Measurements from ENCODE around the gene SEMA3F. TPM values are rescaled to one million over a fixed set of nuclear protein-coding genes. Genes with fewer than 3 reads are reported as not detected.

SEMA3F gene
- total and polyA plus RNA-seq, 4 donors, result 0.60 to 4.8 (median 2.1) TPM

- Histone ChIP-seq H3K4me1 (ENCODE audit: control insufficient read depth in 4 of 4, insufficient read depth in 4 of 4, low read length in 3 of 4) (peaks cover 22 to 82% (median 72%) of the 10 kb centered on the region in 4 donors), H3K9me3 (ENCODE audit: control insufficient read depth in 4 of 4, low read length in 3 of 4) (no peaks in the 10 kb centered on the region), H3K27me3 (ENCODE audit: control insufficient read depth in 4 of 4, insufficient read depth in 4 of 4, low read length in 3 of 4) (no peaks in the 10 kb centered on the region), H3K4me3 (ENCODE audit: low read depth in 1 of 3, low read length in 3 of 3) (no peak overlapping the region), H3K36me3 (ENCODE audit: control insufficient read depth in 4 of 4, insufficient read depth in 3 of 4, low read depth in 1 of 4, low read length in 3 of 4) (peaks cover 3 to 10% (median 6%) of the 10 kb centered on the region in 4 donors), H3K9ac (ENCODE audit: low read depth in 1 of 2, low read length in 2 of 2) (peak overlapping the region; percentile 40 to 69), H3K27ac (ENCODE audit: low read depth in 1 of 2, low read length in 2 of 2) (peak overlapping the region; percentile 70 to 75)
- no peak for TF ChIP-seq MAX (IDR thresholded peaks at IDR 0.05)
- no peak for TF ChIP-seq JUND (IDR thresholded peaks at IDR 0.05)
- TF ChIP-seq FOXA2 (IDR thresholded peaks at IDR 0.05), result no peak
- 72% methylated on average over 3 of the region's 3 CpGs for WGBS
- DNase-seq (ENCODE audit: low spot score), result no peak
Measured at GRCh38 chr3:50212971-50213370, 57.8 kb downstream of the SEMA3F start.

GRCh38 chr3:50213373-50213772 is 58.2 kb downstream of the SEMA3F start:
- WGBS, result 33% methylated on average over 12 of the region's 12 CpGs
- H3K27ac ChIP-seq (ENCODE audit: low read depth in 1 of 2, low read length in 2 of 2), result peak overlapping the region; percentile 70 to 77
- H3K9me3 ChIP-seq (ENCODE audit: control insufficient read depth in 4 of 4, low read length in 3 of 4), result no peaks in the 10 kb centered on the region
- no peak for DNase-seq (ENCODE audit: low spot score)
- TF ChIP-seq EGR1 (IDR thresholded peaks at IDR 0.05; ENCODE audit: low read depth in 2 of 2) (no peak), REST (IDR thresholded peaks at IDR 0.05) (no peak), JUND (IDR thresholded peaks at IDR 0.05) (no peak), TAF1 (conservative IDR thresholded peaks at IDR 0.05) (no peak), FOXA2 (IDR thresholded peaks at IDR 0.05) (no peak)
- no peak overlapping the region for H3K4me3 ChIP-seq (ENCODE audit: low read depth in 1 of 3, low read length in 3 of 3)
- no peaks in the 10 kb centered on the region for H3K27me3 ChIP-seq (ENCODE audit: control insufficient read depth in 4 of 4, insufficient read depth in 4 of 4, low read length in 3 of 4)
- H3K4me1 ChIP-seq (ENCODE audit: control insufficient read depth in 4 of 4, insufficient read depth in 4 of 4, low read length in 3 of 4), result peaks cover 21 to 83% (median 74%) of the 10 kb centered on the region in 4 donors
- peak overlapping the region; percentile 40 to 69 for H3K9ac ChIP-seq (ENCODE audit: low read depth in 1 of 2, low read length in 2 of 2)
- peaks cover 4 to 10% (median 6%) of the 10 kb centered on the region in 4 donors for H3K36me3 ChIP-seq (ENCODE audit: control insufficient read depth in 4 of 4, insufficient read depth in 3 of 4, low read depth in 1 of 4, low read length in 3 of 4)

GRCh38 chr3:50214824-50215223 is 59.7 kb downstream of the SEMA3F start:
- Histone ChIP-seq H3K4me1 (ENCODE audit: control insufficient read depth in 4 of 4, insufficient read depth in 4 of 4, low read length in 3 of 4) (peaks cover 17 to 86% (median 72%) of the 10 kb centered on the region in 4 donors), H3K4me3 (ENCODE audit: low read depth in 1 of 3, low read length in 3 of 3) (no peak overlapping the region), H3K9ac (ENCODE audit: low read depth in 1 of 2, low read length in 2 of 2) (no peak overlapping the region), H3K27ac (ENCODE audit: low read depth in 1 of 2, low read length in 2 of 2) (peak overlapping the region; percentile 44 to 77), H3K27me3 (ENCODE audit: control insufficient read depth in 4 of 4, insufficient read depth in 4 of 4, low read length in 3 of 4) (no peaks in the 10 kb centered on the region), H3K36me3 (ENCODE audit: control insufficient read depth in 4 of 4, insufficient read depth in 3 of 4, low read depth in 1 of 4, low read length in 3 of 4) (peaks cover 7 to 13% (median 11%) of the 10 kb centered on the region in 4 donors), H3K9me3 (ENCODE audit: control insufficient read depth in 4 of 4, low read length in 3 of 4) (no peaks in the 10 kb centered on the region)
- WGBS, result 38% methylated on average over 10 of the region's 10 CpGs
- no peak for DNase-seq (ENCODE audit: low spot score)
- TF ChIP-seq GABPA (IDR thresholded peaks at IDR 0.05 in 1 of 2, conservative IDR thresholded peaks at IDR 0.05 in 1 of 2) (no peak), CTCF (IDR thresholded peaks at IDR 0.05; ENCODE audit: low read depth, low read length, missing input control) (no peak), NR2F2 (IDR thresholded peaks at IDR 0.05) (no peak), FOXA1 (IDR thresholded peaks at IDR 0.05) (no peak), ATF3 (IDR thresholded peaks at IDR 0.05) (no peak), ZBTB33 (IDR thresholded peaks at IDR 0.05) (no peak), HNF4G (IDR thresholded peaks at IDR 0.05) (no peak), RAD21 (IDR thresholded peaks at IDR 0.05) (no peak), MAX (IDR thresholded peaks at IDR 0.05) (no peak), HNF4A (conservative IDR thresholded peaks at IDR 0.05) (peak in 1 of 2 donors; percentile 77), FOXA2 (IDR thresholded peaks at IDR 0.05) (no peak), TAF1 (conservative IDR thresholded peaks at IDR 0.05) (no peak), EGR1 (IDR thresholded peaks at IDR 0.05; ENCODE audit: low read depth in 2 of 2) (no peak), RXRA (IDR thresholded peaks at IDR 0.05) (peak; percentile 11 to 81), JUND (IDR thresholded peaks at IDR 0.05) (no peak)

All from liver (tissue), 9 donors.